SK-N-SH (cell line): ENCODE measurements around the gene SLCO3A1. TPM values are rescaled to one million over a fixed set of nuclear protein-coding genes. Genes with fewer than 3 reads are reported as not detected.

Source experiments
- CTCF ChIA-PET: fragments of 300-600, 350-600 bp; formaldehyde crosslinking; extraction: SDS; loops from one replicate; lab custom pipeline; 2021; lab: Yijun Ruan, JAX
- POLR2A ChIA-PET: fragments of 350-600 bp; sonication (Branson Sonifier 250); formaldehyde crosslinking; extraction: SDS; loops from one replicate; lab custom pipeline; 2020; ENCODE audit warnings: antibody characterized with exemption, inconsistent platforms; lab: Yijun Ruan, JAX
- DNase-seq: peaks from one replicate; pipeline ENCODE4 v3.0.0; 2012
- H2AFZ ChIP-seq: fragments of 200-600 bp; sonication (generic); 2 replicates; pipeline ENCODE4 v1.8.1; 2016; ENCODE audit warnings: antibody characterized with exemption, mild to moderate bottlenecking, low read depth
- H3F3A ChIP-seq: fragments of 200-600 bp; sonication (generic); replicated peaks from 2 replicates; pipeline ENCODE3; 2016; ENCODE audit warnings: antibody characterized with exemption, mild to moderate bottlenecking; ENCODE audit not compliant: insufficient read depth
- H3K27ac ChIP-seq, 2 experiments: fragments of 200-500 bp in 1 of 2; fragments of 200-600 bp in 1 of 2; sonication (Bioruptor generic) in 1 of 2; sonication (generic), shearing (Covaris generic) in 1 of 2; 2 replicates each; pipeline versions ENCODE4 v1.5.1 to v1.6.1; 2014 to 2016; ENCODE audit warnings: low read depth in 2 of 2, inconsistent platforms in 1 of 2, low read length in 1 of 2, mild to moderate bottlenecking in 1 of 2, mixed read lengths in 1 of 2
- H3K27me3 ChIP-seq: fragments of 200-600 bp; sonication (generic), shearing (Covaris generic); 2 replicates; pipeline ENCODE4 v1.6.1; 2016; ENCODE audit warnings: mixed run types; ENCODE audit not compliant: insufficient read depth
- H3K36me3 ChIP-seq, 2 experiments: fragments of 200-500 bp in 1 of 2; fragments of 200-600 bp in 1 of 2; sonication (Bioruptor generic) in 1 of 2; sonication (generic) in 1 of 2; replicated peaks in 1 of 2; 2 replicates each; pipeline versions ENCODE3 to v1.5.1; 2014 to 2016; ENCODE audit warnings: low read length in 1 of 2, mild to moderate bottlenecking in 1 of 2; ENCODE audit not compliant: insufficient read depth in 2 of 2, control insufficient read depth in 1 of 2
- H3K4me1 ChIP-seq, 2 experiments: fragments of 200-500 bp in 1 of 2; fragments of 200-600 bp in 1 of 2; sonication (Bioruptor generic) in 1 of 2; sonication (generic), shearing (Covaris generic) in 1 of 2; 2 replicates each; pipeline versions ENCODE4 v1.5.1 to v1.6.1; 2014 to 2016; ENCODE audit warnings: low read depth in 1 of 2, low read length in 1 of 2, mixed run types in 1 of 2; ENCODE audit not compliant: insufficient read depth in 2 of 2, control insufficient read depth in 1 of 2
- H3K4me2 ChIP-seq: fragments of 200-600 bp; sonication (generic), shearing (Covaris generic); 2 replicates; pipeline ENCODE4 v1.6.1; 2017; ENCODE audit warnings: mixed run types
- H3K4me3 ChIP-seq, 2 experiments: fragments of 200-500 bp in 1 of 2; fragments of 200-600 bp in 1 of 2; sonication (Bioruptor generic) in 1 of 2; sonication (generic), shearing (Covaris generic) in 1 of 2; 2 replicates each; pipeline versions ENCODE4 v1.5.1 to v1.8.1; 2014 to 2016; ENCODE audit warnings: low read depth in 2 of 2, inconsistent platforms in 1 of 2, low read length in 1 of 2, mild to moderate bottlenecking in 1 of 2, mixed read lengths in 1 of 2, moderate library complexity in 1 of 2
- H3K79me2 ChIP-seq: fragments of 200-600 bp; sonication (generic); 2 replicates; pipeline ENCODE4 v1.8.1; 2017; ENCODE audit warnings: mild to moderate bottlenecking; ENCODE audit not compliant: insufficient read depth
- H3K9ac ChIP-seq: fragments of 200-600 bp; sonication (generic); 2 replicates; pipeline ENCODE4 v1.6.1; 2017; ENCODE audit warnings: mixed run types
- H3K9me2 ChIP-seq: fragments of 200-600 bp; sonication (generic); 2 replicates; pipeline ENCODE4 v1.6.1; 2017; ENCODE audit warnings: mixed run types
- H3K9me3 ChIP-seq: fragments of 200-600 bp; sonication (generic); 2 replicates; pipeline ENCODE4 v1.6.1; 2017; ENCODE audit warnings: mixed run types, mild to moderate bottlenecking, moderate library complexity
- H4K20me1 ChIP-seq: fragments of 200-600 bp; sonication (generic); 2 replicates; pipeline ENCODE4 v1.6.1; 2017; ENCODE audit warnings: mild to moderate bottlenecking, mixed run types; ENCODE audit not compliant: insufficient read depth
- CTCF ChIP-seq: fragments of 200-600 bp; sonication (generic); IDR thresholded peaks from 2 replicates; pipeline ENCODE4 v1.6.1; 2017; ENCODE audit warnings: antibody characterized with exemption, mild to moderate bottlenecking, moderate library complexity
- ELF1 ChIP-seq: IDR thresholded peaks from 2 replicates; pipeline ENCODE4 v1.4.0; 2012
- EP300 ChIP-seq, 2 experiments: IDR thresholded peaks; 2 replicates each; pipeline versions ENCODE4 v1.4.0 to v1.6.1; 2012; ENCODE audit warnings: borderline replicate concordance in 1 of 2, low read depth in 1 of 2, low read length in 1 of 2
- EZH2phosphoT487 ChIP-seq: fragments of 200-600 bp; sonication (generic); IDR thresholded peaks from 2 replicates; pipeline ENCODE4 v1.6.1; 2017; ENCODE audit warnings: low read depth, mixed run types, mild to moderate bottlenecking, antibody characterized with exemption, moderate library complexity, borderline replicate concordance
- FOXJ3 ChIP-seq: sonication (generic); formaldehyde crosslinking; IDR thresholded peaks from 2 replicates; pipeline ENCODE4 v1.5.1; 2020; ENCODE audit warnings: mild to moderate bottlenecking, missing genetic modification reagents
- GABPA ChIP-seq: IDR thresholded peaks from 2 replicates; pipeline ENCODE4 v1.4.0; 2012; ENCODE audit warnings: low read depth, mild to moderate bottlenecking
- MXI1 ChIP-seq: IDR thresholded peaks from 2 replicates; pipeline ENCODE4 v1.6.1; 2012; ENCODE audit warnings: mild to moderate bottlenecking, low read depth, low read length, improper control_type of control experiment
- NFIC ChIP-seq: IDR thresholded peaks from 2 replicates; pipeline ENCODE4 v1.4.0; 2012; ENCODE audit warnings: borderline replicate concordance
- RXRA ChIP-seq: IDR thresholded peaks from 2 replicates; pipeline ENCODE4 v1.4.0; 2012; ENCODE audit warnings: low read depth, mild to moderate bottlenecking, borderline replicate concordance
- SIN3A ChIP-seq: IDR thresholded peaks from 2 replicates; pipeline ENCODE4 v1.6.1; 2012; ENCODE audit warnings: low read depth, mild to moderate bottlenecking, low read length, moderate library complexity, borderline replicate concordance
- SMC3 ChIP-seq: IDR thresholded peaks from 2 replicates; pipeline ENCODE4 v1.6.1; 2012; ENCODE audit warnings: low read depth, low read length, improper control_type of control experiment
- TAF1 ChIP-seq: IDR thresholded peaks from 2 replicates; pipeline ENCODE4 v1.6.1; 2012; ENCODE audit warnings: low read depth, mild to moderate bottlenecking, low read length, moderate library complexity, borderline replicate concordance
- TCF12 ChIP-seq: IDR thresholded peaks from 2 replicates; pipeline ENCODE4 v1.4.0; 2012
- WGBS: methylation state at CpG from one replicate; pipeline ENCODE4 v1.1.6; 2017; ENCODE audit warnings: low lambda C conversion rate; 5-methylcytosine and 5-hydroxymethylcytosine counted together
- polyA plus RNA-seq, 3 experiments: library from polyadenylated mRNA; depleted of rRNA; stranded (reverse); fragments of >200 nt; gene quantifications; 2 replicates each; pipeline ENCODE4 v1.2.3, GENCODE V29; 2012
- TF ChIP-seq, protein P1 (sequence below): IDR thresholded peaks from 2 replicates; pipeline ENCODE4 v1.4.0; 2012; ENCODE audit warnings: low read depth, borderline replicate concordance
- TF ChIP-seq, protein P2 (sequence below): fragments of 150-350 bp; IDR thresholded peaks from 2 replicates; pipeline ENCODE4 v1.6.1; 2017; ENCODE audit warnings: antibody characterized with exemption, low read length, low read depth, borderline replicate concordance
- TF ChIP-seq, protein P3 (sequence below): fragments of 150-350 bp; IDR thresholded peaks from 2 replicates; pipeline ENCODE4 v1.6.1; 2016; ENCODE audit warnings: mild to moderate bottlenecking, low read depth, low read length
- TF ChIP-seq, protein P4 (sequence below): IDR thresholded peaks from 2 replicates; pipeline ENCODE4 v1.6.1; 2012; ENCODE audit warnings: mild to moderate bottlenecking, low read depth, low read length, moderate library complexity

The SLCO3A1 gene
- polyA plus RNA-seq, 1 of the 3 experiments (the other 2 are of a cell fraction) = 19.7 TPM

DNA sequence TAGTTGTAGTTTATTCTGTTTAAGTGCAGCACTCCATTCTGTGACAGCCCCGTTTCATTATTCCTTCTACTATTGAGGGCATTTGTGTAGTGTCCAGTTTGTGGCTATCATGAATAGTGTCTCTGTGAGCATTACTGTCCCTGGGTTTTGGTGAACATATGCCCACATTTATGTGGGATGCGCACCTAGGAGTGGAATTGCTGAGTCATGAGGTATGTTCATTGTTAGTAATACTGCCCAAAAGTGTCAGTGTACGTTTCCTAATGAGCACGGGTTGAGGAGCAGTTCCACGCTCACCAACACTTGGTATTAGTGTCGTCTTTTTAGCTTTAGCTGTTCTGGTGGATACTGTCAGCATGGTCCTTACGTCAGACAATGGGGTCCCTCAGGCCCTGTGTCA lies 131.8 kb downstream of the SLCO3A1 start:
- H3F3A ChIP-seq = no peaks in the 10 kb centered on the region
- 0 out of 2 replicates have a peak, but pooled peaks cover 3% of the 10 kb centered on the region for H4K20me1 ChIP-seq
- no peak overlapping the region for H3K4me3 ChIP-seq
- DNase-seq = no peak
- no peak overlapping the region for H3K9ac ChIP-seq
- no peaks in the 10 kb centered on the region for H3K9me2 ChIP-seq
- ChIA-PET POLR2A (no interaction called here), CTCF (no interaction called here)
- H3K4me1 ChIP-seq = peaks cover 0 to 4% of the 10 kb centered on the region in 2 experiments; a peak in 1 of 4 replicates
- H3K27me3 ChIP-seq = no peaks in the 10 kb centered on the region
- no peak overlapping the region for H2AFZ ChIP-seq
- 94% methylated on average over 7 of the region's 7 CpGs for WGBS
- no peaks in the 10 kb centered on the region for H3K36me3 ChIP-seq
- peaks cover 5% of the 10 kb centered on the region for H3K79me2 ChIP-seq
- H3K27ac ChIP-seq = no peak overlapping the region
- no peaks in the 10 kb centered on the region for H3K9me3 ChIP-seq
- H3K4me2 ChIP-seq = no peak overlapping the region
- TF ChIP-seq, protein P1, sequence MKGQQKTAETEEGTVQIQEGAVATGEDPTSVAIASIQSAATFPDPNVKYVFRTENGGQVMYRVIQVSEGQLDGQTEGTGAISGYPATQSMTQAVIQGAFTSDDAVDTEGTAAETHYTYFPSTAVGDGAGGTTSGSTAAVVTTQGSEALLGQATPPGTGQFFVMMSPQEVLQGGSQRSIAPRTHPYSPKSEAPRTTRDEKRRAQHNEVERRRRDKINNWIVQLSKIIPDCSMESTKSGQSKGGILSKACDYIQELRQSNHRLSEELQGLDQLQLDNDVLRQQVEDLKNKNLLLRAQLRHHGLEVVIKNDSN = no peak
- TF ChIP-seq MXI1 (no peak), ELF1 (no peak)

DNA sequence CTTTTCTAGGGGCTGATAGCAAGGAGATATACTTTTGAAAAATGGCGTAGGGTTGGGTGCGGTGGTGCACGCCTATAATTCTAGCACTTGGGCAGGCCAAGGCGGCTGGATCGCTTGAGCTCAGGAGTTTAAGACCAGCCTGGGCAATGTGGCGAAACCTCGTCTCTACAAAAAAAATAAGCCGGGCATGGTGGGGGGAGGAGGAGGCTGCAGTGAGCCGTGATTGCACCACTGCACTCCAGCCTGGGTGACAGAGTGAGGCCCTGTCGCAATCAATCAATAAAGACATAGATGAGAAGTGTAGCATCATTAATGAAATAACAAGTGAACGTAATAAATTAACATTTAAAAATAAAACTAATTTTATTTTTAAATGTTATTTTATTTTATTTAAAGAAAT lies 134.6 kb downstream of the SLCO3A1 start:
- no peak for DNase-seq
- Histone ChIP-seq H3F3A (no peaks in the 10 kb centered on the region), H3K36me3 (no peaks in the 10 kb centered on the region), H3K4me3 (no peak overlapping the region), H3K4me1 (no peaks in the 10 kb centered on the region), H2AFZ (no peak overlapping the region), H3K27me3 (no peaks in the 10 kb centered on the region), H3K79me2 (peaks cover 5% of the 10 kb centered on the region), H3K9me3 (no peaks in the 10 kb centered on the region), H3K4me2 (no peak overlapping the region), H3K27ac (no peak overlapping the region), H3K9ac (no peak overlapping the region), H4K20me1 (0 out of 2 replicates have a peak, but pooled peaks cover 3% of the 10 kb centered on the region), H3K9me2 (no peaks in the 10 kb centered on the region)
- 95% methylated on average over 11 of the region's 11 CpGs for WGBS
- ChIA-PET POLR2A (no interaction called here), CTCF (no interaction called here)
- TF ChIP-seq SMC3 = no peak
- TF ChIP-seq EZH2phosphoT487 = no peak
- no peak for TF ChIP-seq EP300 (IDR thresholded peaks at IDR 0.05; ENCODE audit: borderline replicate concordance in 1 of 2, low read depth in 1 of 2, low read length in 1 of 2)
- TF ChIP-seq, protein P2, sequence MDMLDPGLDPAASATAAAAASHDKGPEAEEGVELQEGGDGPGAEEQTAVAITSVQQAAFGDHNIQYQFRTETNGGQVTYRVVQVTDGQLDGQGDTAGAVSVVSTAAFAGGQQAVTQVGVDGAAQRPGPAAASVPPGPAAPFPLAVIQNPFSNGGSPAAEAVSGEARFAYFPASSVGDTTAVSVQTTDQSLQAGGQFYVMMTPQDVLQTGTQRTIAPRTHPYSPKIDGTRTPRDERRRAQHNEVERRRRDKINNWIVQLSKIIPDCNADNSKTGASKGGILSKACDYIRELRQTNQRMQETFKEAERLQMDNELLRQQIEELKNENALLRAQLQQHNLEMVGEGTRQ = no peak
- TF ChIP-seq, protein P3, sequence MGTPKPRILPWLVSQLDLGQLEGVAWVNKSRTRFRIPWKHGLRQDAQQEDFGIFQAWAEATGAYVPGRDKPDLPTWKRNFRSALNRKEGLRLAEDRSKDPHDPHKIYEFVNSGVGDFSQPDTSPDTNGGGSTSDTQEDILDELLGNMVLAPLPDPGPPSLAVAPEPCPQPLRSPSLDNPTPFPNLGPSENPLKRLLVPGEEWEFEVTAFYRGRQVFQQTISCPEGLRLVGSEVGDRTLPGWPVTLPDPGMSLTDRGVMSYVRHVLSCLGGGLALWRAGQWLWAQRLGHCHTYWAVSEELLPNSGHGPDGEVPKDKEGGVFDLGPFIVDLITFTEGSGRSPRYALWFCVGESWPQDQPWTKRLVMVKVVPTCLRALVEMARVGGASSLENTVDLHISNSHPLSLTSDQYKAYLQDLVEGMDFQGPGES = no peak
- TF ChIP-seq, protein P4, sequence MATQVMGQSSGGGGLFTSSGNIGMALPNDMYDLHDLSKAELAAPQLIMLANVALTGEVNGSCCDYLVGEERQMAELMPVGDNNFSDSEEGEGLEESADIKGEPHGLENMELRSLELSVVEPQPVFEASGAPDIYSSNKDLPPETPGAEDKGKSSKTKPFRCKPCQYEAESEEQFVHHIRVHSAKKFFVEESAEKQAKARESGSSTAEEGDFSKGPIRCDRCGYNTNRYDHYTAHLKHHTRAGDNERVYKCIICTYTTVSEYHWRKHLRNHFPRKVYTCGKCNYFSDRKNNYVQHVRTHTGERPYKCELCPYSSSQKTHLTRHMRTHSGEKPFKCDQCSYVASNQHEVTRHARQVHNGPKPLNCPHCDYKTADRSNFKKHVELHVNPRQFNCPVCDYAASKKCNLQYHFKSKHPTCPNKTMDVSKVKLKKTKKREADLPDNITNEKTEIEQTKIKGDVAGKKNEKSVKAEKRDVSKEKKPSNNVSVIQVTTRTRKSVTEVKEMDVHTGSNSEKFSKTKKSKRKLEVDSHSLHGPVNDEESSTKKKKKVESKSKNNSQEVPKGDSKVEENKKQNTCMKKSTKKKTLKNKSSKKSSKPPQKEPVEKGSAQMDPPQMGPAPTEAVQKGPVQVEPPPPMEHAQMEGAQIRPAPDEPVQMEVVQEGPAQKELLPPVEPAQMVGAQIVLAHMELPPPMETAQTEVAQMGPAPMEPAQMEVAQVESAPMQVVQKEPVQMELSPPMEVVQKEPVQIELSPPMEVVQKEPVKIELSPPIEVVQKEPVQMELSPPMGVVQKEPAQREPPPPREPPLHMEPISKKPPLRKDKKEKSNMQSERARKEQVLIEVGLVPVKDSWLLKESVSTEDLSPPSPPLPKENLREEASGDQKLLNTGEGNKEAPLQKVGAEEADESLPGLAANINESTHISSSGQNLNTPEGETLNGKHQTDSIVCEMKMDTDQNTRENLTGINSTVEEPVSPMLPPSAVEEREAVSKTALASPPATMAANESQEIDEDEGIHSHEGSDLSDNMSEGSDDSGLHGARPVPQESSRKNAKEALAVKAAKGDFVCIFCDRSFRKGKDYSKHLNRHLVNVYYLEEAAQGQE = no peak
- no peak for TF ChIP-seq GABPA
- TF ChIP-seq SIN3A = no peak
- TF ChIP-seq CTCF = no peak
- no peak for TF ChIP-seq NFIC
- no peak for TF ChIP-seq TCF12
- no peak for TF ChIP-seq TAF1
- TF ChIP-seq FOXJ3 (CRISPR knock-in tag) = no peak
- TF ChIP-seq RXRA = no peak
